ENCODE measurements around the gene ZIM2.

- TF ChIP-seq CTCF (IDR thresholded peaks at IDR 0.05) (no peak), EP300 (IDR thresholded peaks at IDR 0.05) (no peak), POLR2A (IDR thresholded peaks at IDR 0.05) (no peak)
Measured at GRCh38 chr19:56866538-56866937, 26.0 kb upstream of the ZIM2 start.

Data from upper lobe of left lung (tissue), 4 donors.